HCT116 (cell line): ENCODE measurements around the gene GRIP1. TPM values are rescaled to one million over a fixed set of nuclear protein-coding genes. Genes with fewer than 3 reads are reported as not detected.

Experiments used
- ATAC-seq: fragments of 200-7000 bp; cut with Tn5 transposase; 2 replicates; pipeline ENCODE4 v1.9.1; 2020; ENCODE audit warnings: mild to moderate bottlenecking, moderate library complexity
- BruUV-seq: library from RNA; stranded (reverse); fragments of 400-500 nt; replicated peaks from 2 replicates; lab custom pipeline; 2021; lab: Mats Ljungman, UMichigan
- CTCF ChIA-PET: fragments of 300-600 bp; sonication (Branson Sonifier 250); formaldehyde crosslinking; loops from one replicate; lab custom pipeline; 2021; ENCODE audit warnings: antibody characterized with exemption; lab: Charles Lee
- POLR2A ChIA-PET: fragments of 300-600, 350-600 bp; sonication (Branson Sonifier 250); formaldehyde crosslinking; loops from one replicate; lab custom pipeline; 2021; ENCODE audit warnings: antibody characterized with exemption; lab: Charles Lee
- RAD21 ChIA-PET, 2 experiments: fragments of 300-600 bp; sonication (Branson Sonifier 250); formaldehyde crosslinking; loops; one replicate each; lab custom pipeline; 2023; ENCODE audit warnings: low total read pairs in 2 of 2; ENCODE audit not compliant: uncharacterized antibody in 2 of 2, unreplicated experiment in 2 of 2, low non-redundant PET in 1 of 2; lab: Charles Lee
- DNase-seq: peaks from one replicate; pipeline ENCODE4 v3.0.0-alpha.2; 2010; ENCODE audit warnings: low read depth, low spot score
- H2AFZ ChIP-seq: fragments of 200-600 bp; shearing (Covaris generic), sonication (generic); 2 replicates; pipeline ENCODE4 v1.6.1; 2017; ENCODE audit warnings: low read depth, mixed run types, mixed read lengths, antibody characterized with exemption, low read length; ENCODE audit not compliant: poor library complexity, severe bottlenecking
- H3K27ac ChIP-seq: 2 replicates; pipeline ENCODE4 v1.5.1; 2012; ENCODE audit warnings: low read depth, low read length
- H3K27me3 ChIP-seq: fragments of 200-600 bp; sonication (generic); 2 replicates; pipeline ENCODE4 v1.6.1; 2016; ENCODE audit warnings: mixed run types, low read length, mixed read lengths; ENCODE audit not compliant: insufficient read depth
- H3K36me3 ChIP-seq, 2 experiments: fragments of 200-500 bp in 1 of 2; fragments of 200-600 bp in 1 of 2; sonication (Bioruptor generic) in 1 of 2; sonication (generic) in 1 of 2; 2 replicates each; pipeline versions ENCODE4 v1.5.1 to v1.6.1; 2014 to 2016; ENCODE audit warnings: low read length in 2 of 2, inconsistent platforms in 1 of 2, mixed read lengths in 1 of 2, mixed run types in 1 of 2; ENCODE audit not compliant: insufficient read depth in 2 of 2, control insufficient read depth in 1 of 2
- H3K4me1 ChIP-seq, 2 experiments: fragments of 200-600 bp in 1 of 2; sonication (generic) in 1 of 2; 2 replicates each; pipeline versions ENCODE4 v1.5.1 to v1.6.1; 2012 to 2017; ENCODE audit warnings: low read length in 2 of 2, inconsistent platforms in 1 of 2, mild to moderate bottlenecking in 1 of 2, mixed read lengths in 1 of 2, mixed run types in 1 of 2, moderate library complexity in 1 of 2; ENCODE audit not compliant: insufficient read depth in 2 of 2, control insufficient read depth in 1 of 2
- H3K4me2 ChIP-seq: fragments of 200-600 bp; sonication (generic); 2 replicates; pipeline ENCODE4 v1.6.1; 2017; ENCODE audit warnings: mixed run types, low read length, mixed read lengths
- H3K4me3 ChIP-seq, 2 experiments: fragments of 200-600 bp in 1 of 2; sonication (generic) in 1 of 2; replicated peaks in 1 of 2; 2 replicates each; pipeline ENCODE4 v1.5.1; 2011 to 2016; ENCODE audit warnings: low read length in 2 of 2, control low read depth in 1 of 2, low read depth in 1 of 2, mild to moderate bottlenecking in 1 of 2, mixed read lengths in 1 of 2, mixed run types in 1 of 2
- H3K79me2 ChIP-seq: fragments of 200-600 bp; sonication (generic); 2 replicates; pipeline ENCODE4 v1.6.1; 2017; ENCODE audit warnings: mild to moderate bottlenecking, mixed run types, low read length, moderate library complexity, mixed read lengths; ENCODE audit not compliant: insufficient read depth
- H3K9ac ChIP-seq: fragments of 200-600 bp; sonication (generic); 2 replicates; pipeline ENCODE4 v1.6.1; 2016; ENCODE audit warnings: low read length, mixed read lengths
- H3K9me2 ChIP-seq: fragments of 200-600 bp; sonication (generic), shearing (Covaris generic); 2 replicates; pipeline ENCODE4 v1.6.1; 2017; ENCODE audit warnings: mixed run types, mild to moderate bottlenecking, moderate library complexity; ENCODE audit not compliant: insufficient read depth
- H3K9me3 ChIP-seq, 2 experiments: fragments of 200-500 bp in 1 of 2; fragments of 200-600 bp in 1 of 2; sonication (Bioruptor generic) in 1 of 2; sonication (generic) in 1 of 2; 2 replicates each; pipeline ENCODE4 v1.6.1; 2014 to 2017; ENCODE audit warnings: low read length in 2 of 2, mixed read lengths in 2 of 2, inconsistent platforms in 1 of 2, low read depth in 1 of 2, mild to moderate bottlenecking in 1 of 2, mixed run types in 1 of 2, moderate library complexity in 1 of 2; ENCODE audit not compliant: control insufficient read depth in 1 of 2, insufficient read depth in 1 of 2
- H4K20me1 ChIP-seq: fragments of 200-600 bp; sonication (generic), shearing (Covaris generic); 2 replicates; pipeline ENCODE4 v1.6.1; 2017; ENCODE audit warnings: mixed run types, mild to moderate bottlenecking, moderate library complexity; ENCODE audit not compliant: insufficient read depth
- ATF3 ChIP-seq: IDR thresholded peaks from 2 replicates; pipeline ENCODE4 v1.6.1; 2012
- ELF1 ChIP-seq: IDR thresholded peaks from 2 replicates; pipeline ENCODE4 v1.6.1; 2012; ENCODE audit warnings: low read depth, borderline replicate concordance
- EZH2 ChIP-seq: fragments of 200-600 bp; sonication (generic); IDR thresholded peaks from 2 replicates; pipeline ENCODE4 v1.6.1; 2017; ENCODE audit warnings: antibody characterized with exemption, mixed run types
- EZH2phosphoT487 ChIP-seq: fragments of 200-600 bp; IDR thresholded peaks from 2 replicates; pipeline ENCODE4 v1.6.1; 2018; ENCODE audit warnings: antibody characterized with exemption, borderline replicate concordance
- FOSL1 ChIP-seq: IDR thresholded peaks from 2 replicates; pipeline ENCODE4 v1.6.1; 2012; ENCODE audit warnings: low read depth
- JUND ChIP-seq: IDR thresholded peaks from 2 replicates; pipeline ENCODE4 v1.6.1; 2012
- RAD21 ChIP-seq: IDR thresholded peaks from 2 replicates; pipeline ENCODE4 v1.6.1; 2012; ENCODE audit warnings: low read depth, mild to moderate bottlenecking
- REST ChIP-seq: IDR thresholded peaks from 2 replicates; pipeline ENCODE4 v1.6.1; 2012; ENCODE audit warnings: low read depth
- SIN3A ChIP-seq: IDR thresholded peaks from 2 replicates; pipeline ENCODE4 v1.6.1; 2012; ENCODE audit warnings: low read depth
- SP1 ChIP-seq: IDR thresholded peaks from 2 replicates; pipeline ENCODE4 v1.6.1; 2012; ENCODE audit warnings: low read depth
- TCF7L2 ChIP-seq: IDR thresholded peaks from 2 replicates; pipeline ENCODE4 v1.7.0; 2011; ENCODE audit warnings: borderline replicate concordance, inconsistent platforms; ENCODE audit not compliant: insufficient read depth, insufficient read length; ENCODE audit errors: extremely low read depth
- YY1 ChIP-seq: IDR thresholded peaks from 2 replicates; pipeline ENCODE4 v1.6.1; 2011; ENCODE audit warnings: low read length, low read depth, moderate library complexity, mild to moderate bottlenecking; ENCODE audit not compliant: insufficient replicate concordance; ENCODE audit errors: extremely low read depth
- ZBTB33 ChIP-seq: IDR thresholded peaks from 2 replicates; pipeline ENCODE4 v1.6.1; 2011; ENCODE audit warnings: mild to moderate bottlenecking, low read length, moderate library complexity; ENCODE audit not compliant: insufficient replicate concordance; ENCODE audit errors: extremely low read depth
- ZFX ChIP-seq: fragments of 450-650 bp; IDR thresholded peaks from 2 replicates; pipeline ENCODE4 v1.6.1; 2017
- ZNF274 ChIP-seq: fragments of 200-500 bp; sonication (Bioruptor generic); IDR thresholded peaks from 2 replicates; pipeline ENCODE4 v1.6.1; 2014; ENCODE audit warnings: mild to moderate bottlenecking, low read depth, low read length, inconsistent platforms
- intact Hi-C: fragments of 100-400 bp; cut with micrococcal nuclease; formaldehyde crosslinking; loops from 2 replicates; pipeline ENCODE4 v1.10.0; 2022
- total RNA-seq: library from RNA; stranded (reverse); gene quantifications from one replicate; pipeline ENCODE4 v1.2.1, GENCODE V29; 2021; ENCODE audit not compliant: unreplicated experiment
- TF ChIP-seq, protein P1 (sequence below): IDR thresholded peaks from 2 replicates; pipeline ENCODE4 v1.6.1; 2012

GRIP1 gene
- total RNA-seq, 1 experiment from 2014 or later, result not detected

DNA sequence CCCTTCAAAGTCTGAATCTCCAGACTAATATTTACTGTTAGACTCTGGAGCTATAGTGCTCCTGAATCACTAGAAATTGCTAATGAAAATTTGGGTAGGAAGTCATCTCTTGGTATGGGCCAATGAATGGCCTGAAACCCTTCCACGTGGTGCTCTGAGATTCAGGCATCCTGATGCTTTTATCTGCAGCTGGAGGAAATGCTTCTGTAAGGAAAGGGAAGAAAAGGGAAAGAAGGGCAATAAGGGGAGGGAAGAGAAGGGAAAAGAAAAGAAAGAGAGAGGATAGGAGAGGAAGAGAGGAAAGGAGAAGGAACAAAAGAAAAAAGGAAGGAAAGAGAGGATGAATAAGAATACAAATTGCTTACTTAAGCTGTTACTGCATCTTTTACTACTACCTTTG, 182.3 kb downstream of the GRIP1 start:
- no peak for TF ChIP-seq SP1
- no peak for TF ChIP-seq ZFX
- no peak for TF ChIP-seq ATF3
- no peak for TF ChIP-seq YY1
- no peak for TF ChIP-seq TCF7L2
- TF ChIP-seq FOSL1, result no peak
- TF ChIP-seq RAD21, result no peak
- TF ChIP-seq ZNF274, result no peak
- no peak for TF ChIP-seq EZH2
- TF ChIP-seq SIN3A, result no peak
- TF ChIP-seq, all 23 proteins: peak for 0
- ATAC-seq (no peak), DNase-seq (no peak)
- Histone ChIP-seq H3K27me3 (peaks cover 39% of the 10 kb centered on the region), H3K9me2 (no peaks in the 10 kb centered on the region), H3K79me2 (no peaks in the 10 kb centered on the region), H3K4me3 (no peak overlapping the region), H3K4me2 (no peak overlapping the region), H2AFZ (no peak overlapping the region), H3K9ac (no peak overlapping the region), H3K4me1 (no peaks in the 10 kb centered on the region), H3K27ac (no peak overlapping the region), H3K36me3 (no peaks in the 10 kb centered on the region), H3K9me3 (no peaks in the 10 kb centered on the region), H4K20me1 (no peaks in the 10 kb centered on the region)
- ChIA-PET CTCF (no interaction called here), POLR2A (no interaction called here), RAD21 (no interaction called here)
- intact Hi-C loops, result no loop called here
- BruUV-seq, result no TSS peak

DNA sequence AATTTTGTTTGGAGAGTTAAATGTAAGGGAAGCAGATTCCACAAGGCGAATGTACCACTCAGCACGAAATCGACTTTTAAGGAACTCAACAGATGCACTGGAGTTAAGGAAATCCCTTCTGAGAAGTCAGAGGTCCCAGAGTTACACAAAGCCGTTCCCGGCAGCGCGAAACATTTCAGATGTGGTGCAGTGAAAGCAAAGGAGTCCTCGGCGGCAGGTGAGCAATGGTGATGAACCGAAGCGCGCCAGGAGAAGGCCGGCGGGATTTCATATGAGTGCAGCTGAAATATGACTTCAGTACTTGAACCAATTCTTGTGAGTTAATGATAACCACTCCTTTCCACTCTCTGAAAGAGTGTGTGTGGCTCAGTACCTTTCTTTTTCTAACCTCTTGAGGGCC, 183.2 kb downstream of the GRIP1 start:
- CTCF ChIA-PET, result no interaction called here
- H4K20me1 ChIP-seq, result no peaks in the 10 kb centered on the region
- BruUV-seq, result no TSS peak
- no peaks in the 10 kb centered on the region for H3K4me1 ChIP-seq
- no peak overlapping the region for H3K27ac ChIP-seq
- intact Hi-C loops, result no loop called here
- no peak overlapping the region for H3K4me2 ChIP-seq
- POLR2A ChIA-PET, result no interaction called here
- no peaks in the 10 kb centered on the region for H3K9me3 ChIP-seq
- ATAC-seq, result no peak
- H3K9ac ChIP-seq, result no peak overlapping the region
- no peak for DNase-seq
- no peaks in the 10 kb centered on the region for H3K9me2 ChIP-seq
- no peak overlapping the region for H2AFZ ChIP-seq
- RAD21 ChIA-PET, result no interaction called here
- H3K4me3 ChIP-seq, result no peak overlapping the region
- H3K27me3 ChIP-seq, result peaks cover 41% of the 10 kb centered on the region
- no peaks in the 10 kb centered on the region for H3K79me2 ChIP-seq
- H3K36me3 ChIP-seq, result no peaks in the 10 kb centered on the region
- TF ChIP-seq YY1 (no peak), ZNF274 (no peak), ZBTB33 (no peak), JUND (no peak), REST (no peak), ELF1 (no peak), EZH2phosphoT487 (no peak), TCF7L2 (no peak), SP1 (no peak), SIN3A (no peak)
- TF ChIP-seq, protein P1, sequence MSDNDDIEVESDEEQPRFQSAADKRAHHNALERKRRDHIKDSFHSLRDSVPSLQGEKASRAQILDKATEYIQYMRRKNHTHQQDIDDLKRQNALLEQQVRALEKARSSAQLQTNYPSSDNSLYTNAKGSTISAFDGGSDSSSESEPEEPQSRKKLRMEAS, result no peak
